GM12892 (cell line): ENCODE measurements around the gene IMMP2L.

Experiments used
- POLR2A ChIP-seq: IDR thresholded peaks from 2 replicates; pipeline ENCODE4 v1.6.1; 2011; ENCODE audit warnings: low read depth, low read length, control low read depth
- POLR2AphosphoS5 ChIP-seq: IDR thresholded peaks from 2 replicates; pipeline ENCODE4 v1.6.1; 2011; ENCODE audit warnings: low read depth, low read length, control low read depth
- TAF1 ChIP-seq: IDR thresholded peaks from 2 replicates; pipeline ENCODE4 v1.6.1; 2011; ENCODE audit warnings: low read depth, mild to moderate bottlenecking, control low read depth, low read length, borderline replicate concordance

GRCh38 chr7:111086532-111086931, 475.8 kb downstream of the IMMP2L start:
- TF ChIP-seq TAF1 (no peak), POLR2A (no peak), POLR2AphosphoS5 (no peak)
